ENCODE measurements around the gene NOS3. TPM values are rescaled to one million over a fixed set of nuclear protein-coding genes. Genes with fewer than 3 reads are reported as not detected.

The NOS3 gene
- total RNA-seq, 1 experiment from 2014 or later = 0.66 TPM

DNA sequence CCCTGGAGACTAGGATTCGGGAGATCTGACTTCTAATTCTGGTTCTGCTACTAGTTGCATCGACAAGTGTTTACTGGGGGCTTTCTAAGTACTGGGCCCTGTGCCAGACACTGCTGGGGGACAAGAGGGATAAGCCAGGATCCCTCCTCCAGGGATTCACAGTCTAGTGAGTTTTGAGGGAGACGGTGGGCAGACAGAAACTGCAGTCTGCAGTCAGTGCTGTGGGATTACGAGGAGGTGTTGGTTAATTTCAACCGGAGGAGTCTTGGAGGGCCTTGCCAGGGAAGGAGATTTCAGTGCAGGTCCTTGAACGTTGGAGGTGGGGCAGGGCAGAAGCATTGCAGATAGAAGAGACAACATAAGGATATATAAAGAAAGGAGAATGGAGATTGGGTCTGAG is 9.2 kb upstream of the NOS3 start:
- Histone ChIP-seq H3K27ac (ENCODE audit: low read length) (no peak overlapping the region), H3K9ac (ENCODE audit: low read length) (no peak overlapping the region), H3F3A (ENCODE audit: low read length, unreplicated experiment) (no peaks in the 10 kb centered on the region), H3K9me3 (ENCODE audit: low read length) (no peaks in the 10 kb centered on the region), H2AFZ (ENCODE audit: low read length) (no peak overlapping the region), H3K79me2 (ENCODE audit: low read length) (no peaks in the 10 kb centered on the region), H3K9me2 (replicated peaks; ENCODE audit: low read length) (no peaks in the 10 kb centered on the region), H4K20me1 (ENCODE audit: low read length) (no peaks in the 10 kb centered on the region), H3K4me3 (ENCODE audit: low read length) (no peak overlapping the region), H3K4me2 (ENCODE audit: low read length) (no peak overlapping the region), H3K27me3 (ENCODE audit: low read length) (peaks cover 33% of the 10 kb centered on the region), H3K36me3 (ENCODE audit: low read depth, low read length) (no peaks in the 10 kb centered on the region), H3K4me1 (ENCODE audit: insufficient read depth, low read length) (no peaks in the 10 kb centered on the region)
- ChIA-PET CTCF (no interaction called here), POLR2A (ENCODE audit: unreplicated experiment) (no interaction called here)
- ATAC-seq = no peak
- no peak for DNase-seq
- intact Hi-C loops (cut with micrococcal nuclease) = no loop called here
- BruUV-seq (replicated peaks) = no TSS peak
- TF ChIP-seq, protein P1, sequence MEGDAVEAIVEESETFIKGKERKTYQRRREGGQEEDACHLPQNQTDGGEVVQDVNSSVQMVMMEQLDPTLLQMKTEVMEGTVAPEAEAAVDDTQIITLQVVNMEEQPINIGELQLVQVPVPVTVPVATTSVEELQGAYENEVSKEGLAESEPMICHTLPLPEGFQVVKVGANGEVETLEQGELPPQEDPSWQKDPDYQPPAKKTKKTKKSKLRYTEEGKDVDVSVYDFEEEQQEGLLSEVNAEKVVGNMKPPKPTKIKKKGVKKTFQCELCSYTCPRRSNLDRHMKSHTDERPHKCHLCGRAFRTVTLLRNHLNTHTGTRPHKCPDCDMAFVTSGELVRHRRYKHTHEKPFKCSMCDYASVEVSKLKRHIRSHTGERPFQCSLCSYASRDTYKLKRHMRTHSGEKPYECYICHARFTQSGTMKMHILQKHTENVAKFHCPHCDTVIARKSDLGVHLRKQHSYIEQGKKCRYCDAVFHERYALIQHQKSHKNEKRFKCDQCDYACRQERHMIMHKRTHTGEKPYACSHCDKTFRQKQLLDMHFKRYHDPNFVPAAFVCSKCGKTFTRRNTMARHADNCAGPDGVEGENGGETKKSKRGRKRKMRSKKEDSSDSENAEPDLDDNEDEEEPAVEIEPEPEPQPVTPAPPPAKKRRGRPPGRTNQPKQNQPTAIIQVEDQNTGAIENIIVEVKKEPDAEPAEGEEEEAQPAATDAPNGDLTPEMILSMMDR (conservative IDR thresholded peaks at IDR 0.05; ENCODE audit: low read depth, low read length) = no peak
- TF ChIP-seq EZH2 (IDR thresholded peaks at IDR 0.05; ENCODE audit: low read length, unreplicated experiment) (no peak), EZH2phosphoT487 (IDR thresholded peaks at IDR 0.05; ENCODE audit: borderline replicate concordance, low read length) (no peak)

DNA sequence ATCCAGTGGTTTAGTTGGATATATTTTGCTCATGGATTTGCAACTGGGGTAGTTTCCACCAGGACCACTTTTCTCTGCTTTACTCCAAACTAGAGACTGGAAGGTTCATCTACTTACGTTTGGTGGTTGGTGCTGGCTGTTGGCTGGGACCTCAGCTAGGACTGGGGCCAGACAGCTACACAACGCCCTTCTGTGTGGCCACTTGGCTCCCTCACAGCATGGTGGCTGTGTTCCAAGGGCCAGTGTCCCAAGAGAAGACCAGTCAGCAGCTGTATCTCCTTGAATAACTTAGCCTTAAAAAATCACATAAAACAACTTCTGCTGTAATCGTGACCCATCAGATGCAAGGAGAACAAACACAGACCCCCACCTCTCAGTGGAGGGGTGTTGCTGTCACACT is 8.5 kb upstream of the NOS3 start:
- Histone ChIP-seq H3K9me2 (replicated peaks; ENCODE audit: low read length) (no peaks in the 10 kb centered on the region), H3K4me2 (ENCODE audit: low read length) (no peak overlapping the region), H3K4me1 (ENCODE audit: insufficient read depth, low read length) (no peaks in the 10 kb centered on the region), H2AFZ (ENCODE audit: low read length) (no peak overlapping the region), H3K36me3 (ENCODE audit: low read depth, low read length) (no peaks in the 10 kb centered on the region), H3K4me3 (ENCODE audit: low read length) (no peak overlapping the region), H3K27me3 (ENCODE audit: low read length) (peaks cover 29% of the 10 kb centered on the region), H3F3A (ENCODE audit: low read length, unreplicated experiment) (no peaks in the 10 kb centered on the region), H3K9me3 (ENCODE audit: low read length) (no peaks in the 10 kb centered on the region), H3K27ac (ENCODE audit: low read length) (no peak overlapping the region), H4K20me1 (ENCODE audit: low read length) (no peaks in the 10 kb centered on the region), H3K9ac (ENCODE audit: low read length) (no peak overlapping the region), H3K79me2 (ENCODE audit: low read length) (no peaks in the 10 kb centered on the region)
- intact Hi-C loops (cut with micrococcal nuclease) = no loop called here
- POLR2A ChIA-PET (ENCODE audit: unreplicated experiment) = no interaction called here
- TF ChIP-seq, protein P1 (conservative IDR thresholded peaks at IDR 0.05; ENCODE audit: low read depth, low read length) = no peak
- TF ChIP-seq EZH2phosphoT487 (IDR thresholded peaks at IDR 0.05; ENCODE audit: borderline replicate concordance, low read length) = no peak
- TF ChIP-seq EZH2 (IDR thresholded peaks at IDR 0.05; ENCODE audit: low read length, unreplicated experiment) = no peak
- no peak for DNase-seq
- ATAC-seq = no peak
- BruUV-seq (replicated peaks) = no TSS peak
- CTCF ChIA-PET = no interaction called here

DNA sequence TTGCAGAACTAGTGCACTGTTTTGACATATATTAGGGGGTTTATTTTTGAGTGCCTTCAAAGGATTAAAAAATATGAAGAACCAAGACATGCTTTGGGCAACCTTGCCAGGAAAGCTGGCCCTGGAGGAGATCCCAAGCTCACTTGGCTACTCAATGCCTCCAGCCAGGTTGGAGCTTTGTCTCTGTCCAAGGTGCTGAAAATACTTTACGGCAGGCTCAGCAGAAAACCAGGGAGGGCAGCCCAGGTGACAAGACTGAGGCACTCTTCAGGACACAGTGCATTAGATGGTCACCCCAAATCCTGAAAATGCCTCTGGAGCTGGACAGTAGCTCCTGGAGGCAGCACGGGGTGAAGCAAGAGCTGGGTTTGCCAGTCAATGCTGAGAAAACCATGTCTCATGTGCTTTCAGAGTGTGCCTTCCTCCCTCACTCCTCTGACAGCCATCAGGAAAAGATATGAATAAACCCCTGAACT is 6.9 kb upstream of the NOS3 start:
- POLR2A ChIA-PET (ENCODE audit: unreplicated experiment) = no interaction called here
- intact Hi-C loops (cut with micrococcal nuclease) = no loop called here

More for the DNA sequence above, 6.9 kb upstream of the NOS3 start:
- Histone ChIP-seq H3K4me2 (ENCODE audit: low read length) (no peak overlapping the region), H3K4me1 (ENCODE audit: insufficient read depth, low read length) (no peaks in the 10 kb centered on the region), H2AFZ (ENCODE audit: low read length) (no peak overlapping the region), H3K27ac (ENCODE audit: low read length) (no peak overlapping the region), H3K9me2 (replicated peaks; ENCODE audit: low read length) (no peaks in the 10 kb centered on the region), H3K27me3 (ENCODE audit: low read length) (peaks cover 23% of the 10 kb centered on the region), H3K4me3 (ENCODE audit: low read length) (no peak overlapping the region), H3K79me2 (ENCODE audit: low read length) (no peaks in the 10 kb centered on the region), H3K9ac (ENCODE audit: low read length) (no peak overlapping the region), H3K36me3 (ENCODE audit: low read depth, low read length) (no peaks in the 10 kb centered on the region), H3F3A (ENCODE audit: low read length, unreplicated experiment) (no peaks in the 10 kb centered on the region), H3K9me3 (ENCODE audit: low read length) (no peaks in the 10 kb centered on the region), H4K20me1 (ENCODE audit: low read length) (no peaks in the 10 kb centered on the region)
- CTCF ChIA-PET = interaction anchor here (1.6 kb wide), 1 partner anchor 86 kb away, joined by 6 read pairs; no protein-coding TSS in a partner anchor
- TF ChIP-seq EZH2 (IDR thresholded peaks at IDR 0.05; ENCODE audit: low read length, unreplicated experiment) (no peak), EZH2phosphoT487 (IDR thresholded peaks at IDR 0.05; ENCODE audit: borderline replicate concordance, low read length) (no peak)
- TF ChIP-seq, protein P1 (conservative IDR thresholded peaks at IDR 0.05; ENCODE audit: low read depth, low read length) = no peak
- ATAC-seq = no peak
- DNase-seq = peak; percentile 65
- BruUV-seq (replicated peaks) = no TSS peak
